Common myeloid progenitor, CD34-positive (primary cell): ENCODE data around the gene SLC24A3.

Experiments
- CTCF ChIA-PET: fragments of 350-600 bp; sonication (Branson Sonifier 250); formaldehyde crosslinking; loops from one replicate; lab custom pipeline; 2021; ENCODE audit warnings: antibody characterized with exemption; lab: Charles Lee
- POLR2A ChIA-PET: fragments of 350-600 bp; sonication (Branson Sonifier 250); formaldehyde crosslinking; loops from one replicate; lab custom pipeline; 2021; ENCODE audit warnings: antibody characterized with exemption; lab: Charles Lee
- DNase-seq, 3 donors: peaks; one replicate each; pipeline versions ENCODE4 v3.0.0 to v3.0.0-alpha.2; 2013
- H3K27ac ChIP-seq, 2 experiments: 1 replicate in 1 of 2; 2 replicates in 1 of 2; pipeline ENCODE4 v1.7.0; 2013; ENCODE audit warnings: inconsistent platforms in 2 of 2, low read length in 2 of 2, mild to moderate bottlenecking in 2 of 2, low read depth in 1 of 2, moderate library complexity in 1 of 2; ENCODE audit not compliant: severe bottlenecking in 2 of 2, insufficient read depth in 1 of 2, poor library complexity in 1 of 2
- H3K27me3 ChIP-seq, 5 experiments: replicated peaks in 2 of 5; 1 replicate in 3 of 5; 2 replicates in 2 of 5; pipeline versions ENCODE4 v1.6.1 to v1.7.0; 2013; ENCODE audit warnings: low read length in 4 of 5, mild to moderate bottlenecking in 2 of 5, moderate library complexity in 2 of 5, inconsistent platforms in 1 of 5; ENCODE audit not compliant: insufficient read depth in 5 of 5, control insufficient read depth in 4 of 5
- H3K36me3 ChIP-seq, 4 experiments: 1 replicate in 2 of 4; 2 replicates in 2 of 4; pipeline versions ENCODE4 v1.6.1 to v1.7.0; 2013; ENCODE audit warnings: low read length in 3 of 4, control low read depth in 1 of 4, mild to moderate bottlenecking in 1 of 4; ENCODE audit not compliant: control insufficient read depth in 4 of 4, insufficient read depth in 4 of 4
- H3K4me1 ChIP-seq, 4 experiments: 1 replicate in 3 of 4; 2 replicates in 1 of 4; pipeline versions ENCODE4 v1.6.1 to v1.7.1; 2013; ENCODE audit warnings: low read length in 3 of 4, mild to moderate bottlenecking in 3 of 4, control low read depth in 1 of 4, inconsistent platforms in 1 of 4, moderate library complexity in 1 of 4; ENCODE audit not compliant: control insufficient read depth in 4 of 4, insufficient read depth in 4 of 4; ENCODE audit errors: control extremely low read depth in 1 of 4
- H3K4me3 ChIP-seq, 7 experiments: 1 replicate in 4 of 7; 2 replicates in 3 of 7; pipeline versions ENCODE4 v1.5.1 to v1.7.0; 2013; ENCODE audit warnings: mild to moderate bottlenecking in 7 of 7, low read length in 6 of 7, moderate library complexity in 6 of 7, inconsistent platforms in 2 of 7, low read depth in 2 of 7, control low read depth in 1 of 7; ENCODE audit not compliant: insufficient read depth in 4 of 7, control insufficient read depth in 1 of 7; ENCODE audit errors: extremely low read depth in 1 of 7
- H3K9me3 ChIP-seq, 5 experiments: 1 replicate in 4 of 5; 2 replicates in 1 of 5; pipeline versions ENCODE4 v1.6.1 to v1.7.1; 2013; ENCODE audit warnings: low read length in 4 of 5, mild to moderate bottlenecking in 2 of 5, inconsistent platforms in 1 of 5, low read depth in 1 of 5, moderate library complexity in 1 of 5; ENCODE audit not compliant: control insufficient read depth in 4 of 5, insufficient read depth in 2 of 5; ENCODE audit errors: control extremely low read depth in 1 of 5
- WGBS: methylation state at CpG from one replicate; pipeline ENCODE4 v1.1.5; 2013; ENCODE audit not compliant: insufficient coverage; 5-methylcytosine and 5-hydroxymethylcytosine counted together

The SLC24A3 gene

DNA sequence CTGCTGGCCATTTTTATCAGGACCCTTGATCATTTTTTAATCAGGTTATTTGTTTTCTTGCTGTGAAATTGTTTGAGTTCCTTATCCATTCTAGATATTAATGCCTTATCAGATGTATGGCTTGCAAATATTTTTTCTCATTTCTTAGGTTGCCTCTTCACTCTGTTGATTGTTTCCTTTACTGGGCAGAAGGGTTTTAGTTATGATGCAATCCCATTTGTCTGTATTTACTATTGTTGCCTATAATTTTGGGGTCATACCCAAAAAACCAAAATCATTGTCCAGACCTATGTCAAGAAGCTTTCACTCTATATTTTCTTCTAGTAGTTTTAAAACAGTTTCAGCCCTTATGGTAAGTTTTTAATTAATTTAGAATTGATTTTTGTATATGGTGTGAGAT lies 172.5 kb downstream of the SLC24A3 start:
- H3K4me1 ChIP-seq, result peaks cover 0 to 10% (median 3%) of the 10 kb centered on the region in 4 experiments
- POLR2A ChIA-PET, result no interaction called here
- no peaks in the 10 kb centered on the region for H3K36me3 ChIP-seq
- CTCF ChIA-PET, result no interaction called here
- peaks cover 0 to 14% (median 0%) of the 10 kb centered on the region in 5 experiments for H3K9me3 ChIP-seq
- H3K27ac ChIP-seq, result no peak overlapping the region
- H3K4me3 ChIP-seq, result no peak overlapping the region
- H3K27me3 ChIP-seq, result no peaks in the 10 kb centered on the region
- no peak for DNase-seq

DNA sequence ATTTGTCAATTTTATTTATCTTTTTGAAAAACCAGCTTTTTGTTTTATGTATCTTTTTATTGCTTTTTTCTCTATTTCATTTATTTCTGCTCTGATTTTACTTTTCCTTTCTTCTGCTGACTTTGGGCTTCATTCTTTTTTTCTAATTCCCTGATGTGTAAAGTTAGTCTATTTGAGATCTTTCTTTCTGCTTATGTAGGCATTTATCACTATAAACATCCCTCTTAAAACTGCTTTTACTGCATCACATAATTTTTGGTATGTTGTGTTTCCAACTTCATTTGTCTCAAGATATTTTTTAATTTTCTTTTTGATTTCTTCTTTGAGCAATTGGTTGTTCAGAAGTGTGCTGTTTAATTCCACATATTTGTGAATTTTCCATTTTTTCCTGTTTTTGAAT lies 174.8 kb downstream of the SLC24A3 start:
- Histone ChIP-seq H3K36me3 (no peaks in the 10 kb centered on the region), H3K4me3 (no peak overlapping the region), H3K27ac (no peak overlapping the region), H3K9me3 (peaks cover 0 to 20% (median 0%) of the 10 kb centered on the region in 5 experiments), H3K27me3 (no peaks in the 10 kb centered on the region), H3K4me1 (peaks cover 0 to 7% (median 4%) of the 10 kb centered on the region in 4 experiments)
- DNase-seq, result no peak
- ChIA-PET CTCF (interaction anchor here (1.5 kb wide), 1 partner anchor 9 kb away, joined by 3 read pairs; no protein-coding TSS in a partner anchor), POLR2A (interaction anchor here (0.6 kb wide), 1 partner anchor 305 kb away, joined by 3 read pairs; no protein-coding TSS in a partner anchor)

DNA sequence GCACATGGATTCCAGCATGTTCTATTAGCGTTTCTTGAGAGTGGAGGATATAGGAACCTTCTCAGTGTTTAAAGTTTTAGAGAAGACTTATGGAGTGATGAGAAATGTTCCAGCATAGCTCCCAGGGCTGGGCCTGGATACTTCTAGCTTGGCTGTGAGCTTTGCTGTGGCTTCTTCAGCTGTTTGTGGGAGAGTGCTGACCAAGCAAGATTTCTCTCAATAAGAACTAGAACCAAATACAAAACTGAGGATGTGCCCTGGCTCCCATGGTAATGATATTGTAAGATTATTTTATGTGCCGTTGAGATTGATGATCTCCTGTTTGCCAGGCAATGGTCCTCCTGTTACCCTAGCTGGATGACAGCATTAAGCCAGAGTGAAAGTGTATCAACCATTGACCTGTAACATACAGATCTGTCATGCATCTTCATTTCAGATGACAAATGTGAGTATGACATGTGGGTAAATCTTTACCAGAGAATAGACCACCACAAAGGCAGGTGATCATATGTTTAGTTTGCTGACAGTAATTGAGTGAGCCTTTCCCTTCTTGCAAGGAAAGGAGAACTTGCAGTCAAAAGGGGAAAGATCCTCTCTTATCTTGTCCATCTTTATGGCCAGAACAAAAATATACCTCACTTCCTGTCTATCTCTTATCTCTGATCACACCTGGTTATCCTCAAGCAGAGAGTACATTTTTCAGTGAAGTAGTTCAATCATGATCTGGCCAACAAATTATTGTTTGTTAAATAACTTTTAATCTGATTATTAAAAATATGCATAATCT lies 180.1 kb downstream of the SLC24A3 start:
- ChIA-PET POLR2A (no interaction called here), CTCF (no interaction called here)
- WGBS, result no CpG with 5 or more reads among the region's 2 CpGs
- Histone ChIP-seq H3K27me3 (no peaks in the 10 kb centered on the region), H3K36me3 (no peaks in the 10 kb centered on the region), H3K27ac (no peak overlapping the region), H3K4me1 (peaks cover 3 to 8% (median 6%) of the 10 kb centered on the region in 4 experiments), H3K9me3 (peaks cover 0 to 20% (median 2%) of the 10 kb centered on the region in 5 experiments), H3K4me3 (no peak overlapping the region)
- peak; percentile 42 to 87 (median 70) for DNase-seq

DNA sequence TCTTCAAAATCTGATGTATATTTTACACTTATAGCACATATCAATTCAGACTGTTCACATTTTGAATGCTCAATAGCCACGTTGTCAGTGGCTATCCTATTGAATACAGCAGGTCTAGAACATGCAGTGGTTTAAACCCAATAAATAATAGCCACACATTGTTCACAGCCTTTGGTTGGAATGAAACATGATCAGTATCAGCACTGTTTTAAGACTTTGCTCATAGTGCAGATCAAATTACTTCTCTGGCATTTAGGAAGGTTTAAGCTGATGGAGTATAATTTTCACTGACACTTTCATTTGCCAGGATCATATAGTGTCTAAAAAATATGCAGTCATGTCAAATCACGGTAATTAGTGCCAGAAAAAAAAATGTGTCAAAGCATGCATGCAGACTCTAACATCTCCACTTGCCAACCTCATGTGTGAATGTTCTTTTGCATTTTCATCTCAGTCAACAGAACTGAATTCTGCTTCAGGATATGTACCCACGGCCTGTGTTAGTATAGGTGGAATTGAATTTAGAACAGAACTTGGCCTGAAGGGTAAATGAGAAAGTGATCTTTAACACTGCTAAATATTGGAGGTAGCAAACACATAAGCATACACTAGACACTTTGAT lies 184.1 kb downstream of the SLC24A3 start:
- no peak for DNase-seq
- peaks cover 0 to 15% (median 3%) of the 10 kb centered on the region in 5 experiments for H3K9me3 ChIP-seq
- CTCF ChIA-PET, result no interaction called here
- no peak overlapping the region for H3K27ac ChIP-seq
- 100% methylated on average over 2 of the region's 3 CpGs for WGBS
- POLR2A ChIA-PET, result no interaction called here
- H3K36me3 ChIP-seq, result no peaks in the 10 kb centered on the region
- H3K4me3 ChIP-seq, result no peak overlapping the region
- peaks cover 3 to 11% (median 6%) of the 10 kb centered on the region in 4 experiments for H3K4me1 ChIP-seq
- no peaks in the 10 kb centered on the region for H3K27me3 ChIP-seq

DNA sequence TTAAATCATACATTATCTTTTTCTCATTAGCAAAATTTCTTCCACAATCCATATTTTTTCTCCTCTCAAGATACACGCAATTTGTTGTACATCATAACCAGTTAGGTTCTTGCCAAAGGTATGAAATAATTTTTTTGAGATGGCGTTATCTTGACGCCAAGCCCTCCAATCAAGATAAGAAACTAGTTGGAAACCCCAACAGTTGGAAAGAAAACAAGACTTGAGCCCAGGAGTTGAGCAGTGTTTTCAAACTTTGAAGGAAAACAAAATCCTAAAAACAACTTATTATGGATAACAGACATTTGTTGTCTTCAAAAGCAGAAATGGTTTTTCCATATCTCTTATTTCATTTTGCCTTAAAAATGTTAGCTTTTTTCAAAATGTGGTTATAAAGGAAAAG lies 184.8 kb downstream of the SLC24A3 start:
- H3K27ac ChIP-seq, result no peak overlapping the region
- WGBS, result 100% methylated on average over 1 of the region's 3 CpGs
- peaks cover 3 to 8% (median 6%) of the 10 kb centered on the region in 4 experiments for H3K4me1 ChIP-seq
- H3K4me3 ChIP-seq, result no peak overlapping the region
- H3K9me3 ChIP-seq, result peaks cover 0 to 15% (median 3%) of the 10 kb centered on the region in 5 experiments
- no peaks in the 10 kb centered on the region for H3K36me3 ChIP-seq
- DNase-seq, result no peak
- H3K27me3 ChIP-seq, result no peaks in the 10 kb centered on the region
- ChIA-PET CTCF (interaction anchor here (0.7 kb wide), 1 partner anchor 162 kb away, joined by 3 read pairs; no protein-coding TSS in a partner anchor), POLR2A (no interaction called here)

DNA sequence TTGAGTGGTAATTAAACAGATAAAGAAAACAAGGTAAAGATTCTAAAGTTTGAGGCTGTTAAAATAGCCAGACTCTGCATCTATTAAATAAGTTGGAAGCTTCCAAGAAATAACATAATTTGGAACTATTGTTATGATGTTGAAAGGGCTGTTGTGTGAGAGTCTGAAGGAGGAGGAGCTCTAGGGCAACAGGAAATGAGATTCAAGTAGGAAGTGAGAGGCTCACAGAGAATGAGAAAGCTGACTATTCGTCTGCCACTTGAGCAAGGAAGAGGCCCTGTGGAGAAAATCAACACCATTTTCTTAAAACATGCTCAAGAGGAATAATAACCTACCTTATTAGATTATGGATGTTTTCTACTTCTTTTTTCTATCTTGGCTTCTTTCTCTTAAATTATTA lies 185.2 kb downstream of the SLC24A3 start:
- POLR2A ChIA-PET, result no interaction called here
- CTCF ChIA-PET, result interaction anchor here (0.7 kb wide), 1 partner anchor 162 kb away, joined by 3 read pairs; no protein-coding TSS in a partner anchor
- Histone ChIP-seq H3K4me3 (no peak overlapping the region), H3K9me3 (peaks cover 0 to 15% (median 3%) of the 10 kb centered on the region in 5 experiments), H3K36me3 (no peaks in the 10 kb centered on the region), H3K27me3 (no peaks in the 10 kb centered on the region), H3K27ac (no peak overlapping the region), H3K4me1 (peaks cover under 1 to 4% (median 2%) of the 10 kb centered on the region in 4 experiments)
- WGBS, result no CpG with 5 or more reads among the region's 1 CpG
- peak in 1 of 3 donors; percentile 13 for DNase-seq

DNA sequence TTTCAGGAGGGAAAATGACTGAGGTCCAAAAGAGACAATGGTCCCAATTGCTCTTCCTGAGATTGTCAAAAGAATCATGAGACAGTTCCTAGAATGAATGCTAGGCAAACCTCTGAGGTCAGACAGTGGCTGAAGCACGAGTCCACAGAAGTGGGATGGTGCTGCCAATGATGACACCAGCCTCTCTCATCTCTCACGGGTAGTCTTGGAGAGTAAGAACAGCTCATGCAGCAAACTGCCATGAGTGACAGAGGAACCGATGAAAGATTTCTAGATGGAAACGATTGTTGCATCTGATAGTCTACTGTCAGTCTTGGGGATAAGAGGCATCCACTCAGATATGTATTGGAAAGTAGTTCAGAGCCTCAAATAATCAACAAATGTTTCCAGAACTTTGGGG lies 188.7 kb downstream of the SLC24A3 start:
- H3K27ac ChIP-seq, result no peak overlapping the region
- peaks cover 0 to 2% (median 0%) of the 10 kb centered on the region in 4 experiments for H3K4me1 ChIP-seq
- H3K27me3 ChIP-seq, result no peaks in the 10 kb centered on the region
- H3K4me3 ChIP-seq, result no peak overlapping the region
- no peak for DNase-seq
- H3K9me3 ChIP-seq, result peaks cover 0 to 15% (median 3%) of the 10 kb centered on the region in 5 experiments
- WGBS, result 100% methylated on average over 4 of the region's 4 CpGs
- H3K36me3 ChIP-seq, result no peaks in the 10 kb centered on the region
- CTCF ChIA-PET, result no interaction called here
- POLR2A ChIA-PET, result no interaction called here
